Measurements from ENCODE around the gene LZTS3. TPM values are rescaled to one million over a fixed set of nuclear protein-coding genes. Genes with fewer than 3 reads are reported as not detected.
"Not testable (repeated sequence)": the region's sequence is repeated elsewhere in the genome, so short reads cannot be mapped to it uniquely, and the experiment has no call there.

The LZTS3 gene
- total RNA-seq, 1 experiment from 2014 or later, result 2.0 TPM

DNA sequence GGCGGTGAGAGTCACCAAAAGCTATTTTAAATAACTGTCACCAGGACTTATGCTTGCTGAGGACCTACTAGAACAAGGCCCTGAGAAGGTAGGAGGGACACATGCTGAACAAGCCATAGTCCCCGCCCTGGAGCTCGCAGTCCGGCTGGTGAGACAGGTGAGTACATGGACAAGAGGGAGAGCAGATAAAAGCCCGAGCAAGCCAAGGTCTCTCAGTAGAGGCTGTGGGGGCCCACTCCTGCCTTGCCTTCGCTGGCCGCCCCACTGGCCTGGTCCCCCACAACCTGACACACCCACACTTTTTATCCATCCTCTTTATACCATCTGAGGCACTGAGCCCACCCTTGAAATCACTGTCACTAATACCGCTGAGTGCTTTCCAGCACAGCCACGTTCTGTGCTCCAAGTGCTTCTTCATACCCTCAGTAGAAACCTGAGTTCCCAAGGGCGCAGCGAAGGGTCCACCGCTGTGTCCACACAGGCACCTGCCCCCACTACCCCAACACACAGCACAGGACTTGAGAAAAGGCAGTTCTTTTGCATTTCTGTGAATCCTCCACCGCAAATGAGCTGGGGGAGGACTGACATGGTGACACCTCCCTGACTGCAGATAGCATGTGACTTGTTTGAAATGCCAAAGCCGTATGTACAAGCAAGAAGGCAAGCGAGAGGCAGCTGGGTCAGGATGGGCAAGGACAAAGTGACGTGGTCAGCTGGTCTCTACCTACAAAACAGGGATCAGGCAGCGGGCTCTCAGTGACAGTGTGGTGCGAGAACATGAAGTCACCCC lies 19.1 kb upstream of the LZTS3 start:
- DNase-seq (ENCODE audit: low spot score), result no peak

DNA sequence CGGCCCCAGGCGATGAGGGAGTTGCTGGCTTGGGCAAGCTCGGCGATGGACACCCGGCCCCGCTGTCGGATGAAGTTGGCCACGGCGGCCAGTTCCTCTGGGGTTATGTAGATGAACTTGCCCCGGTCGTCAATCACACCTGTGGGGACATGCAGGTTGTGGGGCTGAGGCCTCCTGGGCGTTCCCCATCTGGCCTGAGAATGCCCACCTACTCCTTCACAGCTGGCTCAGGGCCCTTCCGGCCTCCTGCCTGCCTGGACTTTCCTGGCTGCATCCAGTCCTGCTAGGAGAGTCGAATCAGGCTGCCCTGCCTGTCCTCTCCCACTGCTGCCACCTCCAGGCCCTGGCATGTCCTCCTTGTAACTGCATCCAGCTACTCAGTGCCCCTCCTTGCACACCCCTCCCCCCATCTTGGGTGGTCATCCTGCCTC lies 17.3 kb upstream of the LZTS3 start:
- DNase-seq (ENCODE audit: low spot score), result no peak

DNA sequence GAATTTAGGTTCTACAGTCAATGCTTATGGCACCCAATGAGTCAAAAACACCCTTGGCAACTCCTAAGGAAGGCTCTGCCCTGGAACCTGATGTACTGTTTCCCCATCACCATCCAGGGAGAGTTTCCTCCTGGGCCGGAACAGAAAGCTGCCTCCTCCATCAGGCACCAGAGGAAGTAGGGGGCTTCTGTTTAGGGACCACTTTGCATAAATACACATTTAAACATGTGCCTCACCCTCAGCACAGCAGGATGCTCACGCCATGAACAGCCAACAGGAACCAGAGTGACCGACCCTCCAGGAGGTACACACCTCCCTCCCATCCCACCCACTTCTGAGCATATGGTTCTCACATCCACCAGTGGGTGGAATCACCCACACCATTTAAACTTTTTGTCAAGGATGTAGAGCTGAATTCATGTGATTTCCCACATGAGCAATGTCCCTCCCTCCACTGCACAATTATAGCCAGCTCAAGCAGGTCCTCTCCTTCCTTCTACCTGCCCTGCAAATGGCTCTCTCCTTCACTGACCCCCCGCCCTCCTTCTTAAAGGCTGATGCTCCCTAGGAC lies 16.3 kb upstream of the LZTS3 start:
- DNase-seq (ENCODE audit: low spot score), result no peak

DNA sequence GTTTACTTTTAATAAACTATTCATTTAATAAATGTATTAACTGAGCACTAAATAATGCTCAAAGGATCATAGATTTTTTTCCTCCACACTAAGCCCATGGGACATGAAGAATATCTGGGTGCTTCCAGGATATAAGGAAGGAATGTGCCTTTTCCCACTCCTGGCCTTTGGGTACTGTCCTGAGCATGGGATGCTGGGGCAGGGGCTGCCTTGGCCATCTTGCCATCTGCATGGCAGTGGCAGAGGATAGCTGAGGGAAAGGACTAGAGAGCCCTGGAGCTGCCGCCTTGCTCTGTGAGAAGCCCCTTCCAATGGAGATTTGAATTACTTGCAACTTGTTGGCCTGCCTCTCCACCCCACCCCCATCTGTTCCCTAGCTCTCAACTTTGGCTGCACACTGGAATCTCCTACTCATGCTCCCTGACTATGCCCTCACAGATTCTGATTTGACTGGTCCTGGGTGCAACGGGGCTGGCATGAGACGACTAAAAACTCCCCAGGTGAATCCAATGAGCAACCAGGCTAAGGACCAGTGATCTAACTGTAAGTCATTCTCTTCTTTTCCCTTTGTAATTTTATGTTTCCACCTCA lies 15.6 kb upstream of the LZTS3 start:
- DNase-seq (ENCODE audit: low spot score), result no peak

DNA sequence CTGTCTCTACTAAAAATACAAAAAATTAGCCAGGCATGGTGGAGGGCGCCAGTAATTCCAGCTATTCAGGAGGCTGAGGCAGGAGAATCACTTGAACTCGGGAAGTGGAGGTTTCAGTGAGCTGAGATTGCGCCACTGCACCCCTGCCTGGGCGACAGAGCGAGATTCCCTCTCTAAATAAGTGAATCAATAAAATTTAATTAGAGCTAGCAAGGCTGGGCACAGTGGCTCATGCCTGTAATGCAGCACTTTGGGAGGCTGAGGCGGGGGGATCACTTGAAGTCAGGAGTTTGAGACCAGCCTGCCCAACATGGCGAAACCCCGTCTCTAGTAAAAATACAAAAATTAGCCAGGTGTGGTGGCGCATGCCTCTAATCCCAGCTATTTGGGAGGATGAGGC lies 14.5 kb upstream of the LZTS3 start:
- not testable (repeated sequence) for DNase-seq (ENCODE audit: low spot score)

DNA sequence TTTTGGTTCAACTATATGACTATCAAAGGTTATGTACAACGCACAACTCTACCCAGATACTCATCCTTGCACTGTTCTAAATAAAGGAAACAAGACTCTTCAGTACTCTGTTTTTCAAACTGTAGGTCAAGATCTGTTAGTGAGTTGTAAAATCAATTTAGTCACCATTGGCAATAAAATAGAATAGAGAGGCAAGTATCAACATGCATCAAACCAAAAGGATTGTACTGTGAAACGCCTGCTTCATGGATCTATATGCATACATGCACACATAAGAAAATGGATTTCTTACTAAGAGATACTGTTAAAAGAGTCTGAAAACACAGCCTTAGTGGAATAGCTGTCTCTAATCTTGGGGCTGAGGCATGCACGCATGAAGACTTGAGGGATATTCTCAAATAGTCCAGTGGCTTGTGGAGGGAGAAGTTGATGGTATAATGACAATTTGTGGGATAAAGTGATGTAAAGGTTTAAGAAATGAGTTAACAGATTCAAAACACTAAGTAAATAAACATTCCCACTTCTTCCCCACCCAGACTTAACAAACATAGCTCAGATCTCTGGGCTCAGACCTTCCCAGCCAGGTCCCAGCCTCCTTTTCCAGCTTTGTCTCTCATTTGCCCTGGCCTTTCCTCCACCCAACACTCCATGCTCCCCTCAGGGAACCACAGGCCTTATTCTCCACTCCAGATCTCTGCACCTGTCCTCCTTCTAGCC lies 10.7 kb upstream of the LZTS3 start:
- no peak for DNase-seq (ENCODE audit: low spot score)

DNA sequence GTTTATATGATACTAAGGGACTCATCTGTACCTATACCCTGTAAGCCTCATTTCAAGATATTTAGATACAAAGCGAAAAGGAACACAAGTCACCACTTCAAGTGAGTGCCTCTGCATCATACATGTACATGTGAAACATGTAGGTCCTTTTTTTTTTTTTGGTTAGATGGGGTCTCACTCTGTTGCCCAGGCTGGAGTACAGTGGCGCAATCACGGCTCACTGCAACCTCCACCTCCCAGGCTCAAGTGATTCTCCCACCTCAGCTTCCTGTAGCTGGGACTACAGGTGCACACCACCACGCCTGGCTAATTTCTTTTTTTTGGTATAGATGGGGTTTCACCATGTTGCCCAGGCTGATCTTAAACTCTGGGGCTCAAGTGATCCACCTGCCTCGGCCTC lies 9.1 kb upstream of the LZTS3 start:
- not testable (repeated sequence) for DNase-seq (ENCODE audit: low spot score)

DNA sequence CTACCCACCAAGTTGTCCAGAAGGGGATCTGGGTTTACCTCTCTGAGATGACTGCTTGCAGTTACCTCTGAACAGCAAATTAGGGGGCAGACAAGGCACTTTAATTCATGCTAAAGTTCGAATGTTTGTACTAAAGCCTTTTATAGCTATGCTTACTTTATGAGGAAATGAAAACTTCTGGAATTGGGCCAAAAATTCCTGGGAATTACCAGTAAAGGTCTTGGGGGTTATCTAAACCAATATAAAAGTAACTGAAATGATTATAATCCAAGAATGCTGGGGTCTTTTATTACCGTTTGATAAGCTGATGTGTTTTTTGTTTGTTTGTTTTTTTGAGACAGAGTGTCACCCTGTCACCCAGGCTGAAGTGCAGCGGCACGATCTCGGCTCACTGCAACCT lies 7.9 kb upstream of the LZTS3 start:
- no peak for DNase-seq (ENCODE audit: low spot score)

DNA sequence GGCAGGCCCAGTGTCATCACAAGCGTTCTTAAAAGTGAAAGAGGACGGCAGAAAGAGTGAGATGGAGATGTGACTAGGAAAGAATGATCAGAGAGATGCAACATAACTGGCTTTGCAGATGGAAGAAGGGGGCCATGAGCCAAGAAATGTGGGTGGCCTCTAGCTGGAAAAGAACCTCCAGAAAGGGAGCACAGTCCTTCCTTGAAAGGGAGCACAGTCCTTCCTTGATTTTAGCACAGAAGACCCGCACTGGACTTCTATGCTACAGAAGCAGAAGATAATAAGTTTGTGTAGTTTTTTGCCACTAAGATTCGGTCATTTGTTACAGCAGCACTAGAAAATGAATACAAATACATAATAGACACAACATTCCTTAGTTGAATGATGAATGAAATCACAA lies 7.0 kb upstream of the LZTS3 start:
- DNase-seq (ENCODE audit: low spot score), result no peak

DNA sequence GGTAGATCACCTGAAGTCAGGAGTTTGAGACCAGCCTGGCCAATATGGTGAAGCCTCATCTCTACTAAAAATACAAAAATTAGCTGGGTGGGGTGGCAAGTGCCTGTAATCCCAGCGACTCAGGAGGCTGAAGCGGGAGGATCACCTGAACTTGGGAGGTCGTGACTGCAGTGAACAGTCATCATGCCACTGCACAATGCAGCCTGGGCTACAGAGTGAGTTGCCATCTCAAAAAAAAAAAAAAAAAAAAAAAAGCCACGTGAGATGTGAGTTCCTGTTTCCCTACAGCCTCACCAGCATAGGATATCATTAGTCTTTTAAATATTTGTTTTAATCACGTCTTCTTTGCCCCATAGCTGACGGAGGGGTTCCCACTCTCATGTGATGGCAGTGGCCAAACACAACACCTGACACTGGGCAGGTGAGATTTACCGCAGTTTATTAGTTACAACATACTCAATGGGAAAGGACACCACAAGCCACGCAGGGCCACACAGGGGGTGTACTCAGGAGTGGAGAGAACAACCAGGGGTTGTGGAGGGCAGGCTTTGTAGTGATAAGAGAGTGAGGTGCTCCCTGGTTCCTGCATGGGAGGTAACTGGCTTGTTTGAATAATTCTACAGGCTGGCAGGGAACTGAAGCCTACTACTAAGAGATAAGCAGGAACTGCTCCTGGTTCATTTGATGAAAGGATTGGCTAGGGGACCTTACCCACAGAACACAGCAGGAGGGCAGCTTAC lies 4.6 kb upstream of the LZTS3 start:
- no peak for DNase-seq (ENCODE audit: low spot score)

DNA sequence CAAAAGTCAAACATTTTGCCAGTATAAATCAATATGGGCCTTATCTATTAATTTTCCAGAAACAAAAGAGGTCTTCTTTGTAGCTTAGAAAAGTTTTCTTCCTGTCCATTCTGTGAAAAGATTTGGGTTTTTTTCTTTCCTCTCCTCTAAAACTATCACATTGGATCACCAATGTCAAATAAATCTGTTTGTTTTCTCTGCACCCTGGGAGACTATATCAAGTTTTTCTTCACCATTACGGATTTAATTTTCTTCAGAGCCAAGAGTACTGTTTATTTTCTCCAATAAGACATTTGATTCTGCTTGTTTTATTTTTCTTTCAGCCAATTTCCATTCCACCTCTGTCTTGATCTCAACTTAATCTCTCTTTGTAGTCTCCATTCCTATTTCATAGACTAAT lies 1.9 kb upstream of the LZTS3 start:
- no peak for DNase-seq (ENCODE audit: low spot score)

DNA sequence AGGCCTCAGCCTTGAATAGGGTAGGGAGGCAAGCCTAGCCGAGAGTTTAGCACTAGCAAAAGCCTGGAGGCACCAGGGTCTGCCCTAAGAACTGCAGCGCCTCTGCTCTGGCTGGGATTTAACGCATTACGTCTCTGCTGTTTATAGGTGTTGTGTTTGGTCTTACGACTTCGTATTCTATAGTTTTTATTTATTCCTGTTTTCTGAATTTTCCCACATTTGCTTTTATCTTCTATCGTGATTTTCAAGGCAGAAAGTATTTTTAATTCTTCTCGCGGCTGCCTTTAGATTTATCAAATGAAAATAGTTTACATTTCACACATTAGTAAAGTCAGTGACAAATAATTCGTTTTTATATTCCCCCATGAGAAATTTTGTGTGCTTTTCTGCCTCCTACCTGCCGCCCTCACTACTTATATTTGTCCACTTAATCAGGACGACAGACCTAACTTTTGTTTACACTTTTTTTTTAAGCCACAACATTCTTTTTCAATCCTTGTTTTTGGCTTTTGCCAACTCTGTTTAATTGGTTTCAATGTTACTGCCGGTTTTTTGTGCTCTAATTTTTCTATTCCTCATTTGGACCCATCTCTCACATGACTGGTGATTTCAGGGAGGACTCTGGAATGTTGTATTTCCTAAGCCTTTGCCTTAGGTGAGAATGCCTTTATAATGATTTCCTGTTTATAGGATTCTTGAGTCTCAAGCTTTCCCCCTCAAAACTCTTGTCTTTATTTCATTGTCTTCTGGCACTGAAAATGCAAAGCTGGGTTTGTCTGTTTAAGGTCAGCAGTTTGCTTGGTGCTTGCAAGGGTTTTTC lies 1.3 kb upstream of the LZTS3 start:
- DNase-seq (ENCODE audit: low spot score), result no peak

DNA sequence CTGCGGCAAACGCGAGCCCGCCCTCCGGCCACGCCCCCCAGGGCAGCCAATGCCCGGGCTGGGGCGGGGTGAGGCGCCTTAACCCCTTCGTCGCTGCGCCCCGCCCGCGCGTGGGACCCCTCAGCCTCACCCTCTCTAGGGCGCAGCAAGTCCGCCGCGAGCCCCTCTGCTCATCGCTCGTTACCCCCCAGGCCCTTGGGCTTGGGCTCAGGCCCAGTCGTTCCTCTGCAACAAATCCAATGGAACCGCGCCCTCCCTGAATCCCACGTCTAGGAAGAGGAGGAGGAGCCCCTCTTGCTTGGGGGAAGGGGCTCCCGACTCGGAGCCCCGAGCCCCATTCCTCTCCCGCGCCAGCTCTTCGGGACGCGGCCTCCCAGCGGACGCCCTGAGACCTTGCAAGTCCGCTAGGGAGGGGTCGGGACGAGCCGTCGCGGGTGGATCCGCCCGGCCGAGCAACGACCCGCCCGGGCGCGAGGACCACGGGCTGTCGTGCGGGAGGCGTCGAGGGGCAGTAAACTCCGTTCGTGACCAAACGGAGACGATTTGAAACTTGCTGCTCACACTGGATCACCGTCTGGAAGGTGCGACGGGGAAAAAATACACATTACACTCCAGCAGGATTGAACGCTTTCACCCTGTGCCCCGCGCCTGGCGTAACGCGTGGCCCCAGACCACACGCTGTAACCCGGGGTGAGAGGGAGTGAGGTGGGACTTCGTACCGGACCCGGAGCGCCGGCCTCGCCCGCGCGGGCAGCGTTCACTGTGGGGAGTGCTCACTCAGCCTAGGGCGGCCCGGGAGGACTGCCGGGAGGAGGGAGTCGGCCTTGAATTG lies 477 bp upstream of the LZTS3 start:
- peak; percentile 59 for DNase-seq (ENCODE audit: low spot score)

DNA sequence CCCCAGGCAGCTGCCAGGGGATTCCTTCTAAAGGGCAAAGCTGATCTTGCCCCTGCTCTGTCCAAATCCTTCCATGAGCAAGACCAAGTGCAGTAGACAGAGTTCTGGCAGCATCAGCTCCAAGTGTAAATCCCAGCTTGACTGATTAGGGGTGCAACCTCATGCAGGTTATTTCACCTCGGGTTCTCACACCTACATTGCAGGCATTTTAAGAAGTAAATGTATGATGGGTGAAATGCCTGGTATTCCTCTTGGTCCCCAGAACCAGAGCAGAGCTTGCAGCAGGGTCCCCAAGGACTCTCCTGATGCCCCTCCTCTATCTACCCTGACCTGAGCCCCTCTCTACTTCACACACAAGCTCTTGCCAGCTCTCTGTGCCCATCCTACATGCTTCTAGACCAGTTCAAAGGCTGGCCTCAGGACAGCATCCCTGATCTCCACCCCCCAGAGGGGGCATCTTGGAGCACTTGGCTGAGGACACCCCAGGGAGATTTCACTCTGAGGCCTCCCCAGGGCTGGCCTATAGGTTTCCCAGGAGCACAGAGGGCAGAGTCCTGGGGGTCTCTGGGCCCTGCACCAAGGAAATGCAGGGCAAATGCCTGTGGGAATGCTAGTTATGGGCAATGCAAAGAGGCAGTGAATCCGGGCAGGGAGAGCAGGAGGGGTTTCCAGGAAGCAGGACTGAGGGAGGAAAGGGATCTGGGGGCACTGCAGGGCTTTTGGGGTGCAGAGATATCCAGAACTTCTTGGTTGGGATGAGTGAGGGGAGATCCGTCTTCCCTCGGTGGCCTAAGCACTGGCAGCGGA lies 1.0 kb downstream of the LZTS3 start:
- no peak for DNase-seq (ENCODE audit: low spot score)

DNA sequence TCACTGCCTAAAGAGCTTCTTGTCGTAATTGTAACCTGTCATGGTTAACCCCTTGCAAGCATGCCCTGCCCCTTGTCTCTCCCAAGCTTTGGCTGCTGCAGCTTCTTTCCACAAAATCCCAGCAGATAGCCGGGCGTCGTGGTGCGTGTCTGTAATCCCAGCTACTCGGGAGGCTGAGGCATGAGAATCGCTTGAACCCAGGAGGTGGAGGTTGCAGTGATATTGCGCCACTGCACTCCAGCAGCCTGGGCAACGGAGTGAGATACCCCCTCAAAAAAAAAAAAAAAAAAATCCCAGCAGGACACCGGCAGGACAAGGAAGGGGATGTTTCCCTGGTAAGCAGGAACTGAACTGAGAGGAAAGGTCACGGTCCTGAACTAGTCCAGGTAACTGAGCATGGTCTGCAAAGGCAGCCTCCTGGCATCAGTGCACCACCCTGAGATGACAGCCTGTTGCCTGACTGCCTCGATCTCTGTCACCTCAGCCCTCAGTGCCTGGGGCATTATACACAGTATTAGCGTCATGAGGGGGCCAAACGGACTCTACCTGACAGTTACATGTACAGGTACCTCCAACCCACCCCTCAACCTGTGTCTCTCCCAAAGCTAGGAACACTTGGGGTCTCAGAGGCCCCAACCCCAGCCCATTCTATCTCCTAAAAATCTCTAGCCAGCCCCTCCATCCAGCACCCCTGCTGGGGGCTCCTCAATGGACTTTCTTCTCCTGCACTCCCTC lies 1.8 kb downstream of the LZTS3 start:
- no peak for DNase-seq (ENCODE audit: low spot score)

DNA sequence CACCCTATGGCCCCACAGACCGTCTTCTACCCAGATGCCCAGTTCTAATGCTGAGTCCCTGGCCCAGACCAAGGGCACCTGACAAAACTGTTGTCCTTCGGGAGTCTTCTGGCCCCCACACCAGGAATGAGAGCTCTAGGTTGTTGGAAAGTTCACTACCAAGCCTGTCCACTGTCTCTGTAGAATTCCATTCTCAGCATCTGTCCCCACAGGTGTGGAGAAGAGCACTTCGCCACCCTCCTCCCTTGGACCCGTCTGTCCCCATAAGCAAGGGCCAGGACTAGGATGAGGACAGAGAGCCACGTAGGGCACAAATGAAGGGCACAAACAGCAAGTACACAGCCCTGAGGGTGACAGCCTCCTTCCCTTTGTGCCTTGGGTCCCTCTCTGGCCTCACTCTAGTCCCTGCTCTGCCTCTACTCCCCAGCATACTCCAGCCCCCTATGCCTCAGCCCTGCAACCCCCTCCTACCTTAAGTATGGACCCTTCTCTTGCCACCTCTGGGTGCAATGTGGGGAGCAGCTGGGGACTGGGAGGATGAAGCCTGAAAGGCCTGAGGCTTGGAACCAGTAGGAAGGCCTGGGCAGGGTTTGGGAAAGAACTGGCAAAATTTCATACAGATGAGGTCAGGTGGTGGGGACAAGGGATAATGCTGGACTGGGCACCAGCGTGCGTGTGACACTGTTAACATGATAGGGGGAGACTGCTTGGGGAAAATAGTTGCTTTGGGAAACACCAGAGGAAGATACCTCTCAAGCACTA lies 4.3 kb downstream of the LZTS3 start:
- DNase-seq (ENCODE audit: low spot score), result no peak

DNA sequence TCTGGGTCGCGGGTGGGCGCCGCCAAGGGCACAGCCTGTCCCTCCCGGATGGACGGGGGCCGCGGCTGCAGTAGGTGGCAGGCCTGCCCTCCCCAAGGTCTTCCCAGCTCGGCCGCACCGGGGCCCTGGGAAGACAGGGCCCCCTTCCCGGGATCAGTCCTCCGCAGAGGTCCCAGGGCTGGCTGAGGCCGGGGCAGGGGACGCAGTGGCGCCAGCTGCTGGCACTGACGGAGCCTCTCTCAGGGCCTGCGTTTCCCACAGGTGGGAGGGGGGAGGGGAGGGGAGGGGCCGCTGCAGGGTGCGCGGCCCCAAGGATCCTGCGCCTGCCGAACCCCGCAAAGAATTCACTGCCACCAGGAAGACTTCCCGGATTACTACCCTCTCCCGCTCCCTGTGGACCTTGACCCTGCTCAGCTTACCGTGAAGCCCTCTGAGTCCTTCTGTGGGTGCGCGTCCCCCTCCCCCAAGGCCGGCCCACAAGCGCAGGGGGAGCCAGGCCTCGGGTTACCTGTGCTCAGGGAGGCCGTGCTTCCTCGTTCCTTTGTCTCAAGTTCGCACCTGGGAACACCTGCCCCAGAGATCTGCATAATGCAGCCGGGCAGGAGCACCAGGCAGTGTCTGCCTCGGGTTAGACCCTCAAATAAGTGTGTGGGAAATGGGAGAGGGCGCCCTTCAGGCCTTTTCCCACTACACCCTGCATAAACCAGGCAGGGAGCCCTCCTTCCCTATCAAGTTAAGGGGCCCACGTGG lies 5.1 kb downstream of the LZTS3 start:
- DNase-seq (ENCODE audit: low spot score), result no peak

Measured in H4 (cell line).